GM23248 (cell line): Measurements from ENCODE around the gene RAB38. TPM values are rescaled to one million over a fixed set of nuclear protein-coding genes. Genes with fewer than 3 reads are reported as not detected.

Experiments
- DNase-seq: peaks from one replicate; pipeline ENCODE4 v3.0.0-alpha.2; 2015
- H2AFZ ChIP-seq: fragments of 200-600 bp; sonication (generic); 2 replicates; pipeline ENCODE4 v1.6.1; 2016; ENCODE audit warnings: antibody characterized with exemption
- H3F3A ChIP-seq: fragments of 200-600 bp; sonication (generic); 2 replicates; pipeline ENCODE4 v1.6.1; 2016; ENCODE audit warnings: mild to moderate bottlenecking, antibody characterized with exemption, mixed run types; ENCODE audit not compliant: insufficient read depth
- H3K27ac ChIP-seq: fragments of 200-600 bp; sonication (generic); 2 replicates; pipeline ENCODE4 v1.5.1; 2016; ENCODE audit warnings: mild to moderate bottlenecking
- H3K27me3 ChIP-seq: fragments of 200-600 bp; sonication (generic); replicated peaks from 2 replicates; pipeline ENCODE4 v1.6.1; 2016; ENCODE audit warnings: mild to moderate bottlenecking; ENCODE audit not compliant: insufficient read depth
- H3K36me3 ChIP-seq: fragments of 200-600 bp; sonication (generic); 2 replicates; pipeline ENCODE4 v1.6.1; 2016; ENCODE audit warnings: low read depth, mild to moderate bottlenecking
- H3K4me1 ChIP-seq: fragments of 200-600 bp; sonication (generic); 2 replicates; pipeline ENCODE4 v1.6.1; 2016; ENCODE audit warnings: mild to moderate bottlenecking; ENCODE audit not compliant: insufficient read depth
- H3K4me2 ChIP-seq: fragments of 200-600 bp; sonication (generic); one replicate; pipeline ENCODE4 v1.6.1; 2016; ENCODE audit warnings: mild to moderate bottlenecking; ENCODE audit not compliant: unreplicated experiment
- H3K4me3 ChIP-seq: fragments of 200-600 bp; sonication (generic); 2 replicates; pipeline ENCODE4 v1.5.1; 2016; ENCODE audit warnings: mild to moderate bottlenecking
- H3K79me2 ChIP-seq: fragments of 200-600 bp; sonication (generic); 2 replicates; pipeline ENCODE4 v1.6.1; 2016; ENCODE audit warnings: mild to moderate bottlenecking; ENCODE audit not compliant: insufficient read depth
- H3K9ac ChIP-seq: fragments of 200-600 bp; sonication (generic); 2 replicates; pipeline ENCODE4 v1.6.1; 2016; ENCODE audit warnings: mild to moderate bottlenecking
- H3K9me2 ChIP-seq: fragments of 200-600 bp; sonication (generic); 2 replicates; pipeline ENCODE4 v1.6.1; 2016; ENCODE audit warnings: mixed run types, mild to moderate bottlenecking, moderate library complexity; ENCODE audit not compliant: insufficient read depth
- H3K9me3 ChIP-seq: fragments of 200-600 bp; sonication (generic); one replicate; pipeline ENCODE4 v1.6.1; 2017; ENCODE audit warnings: low read depth
- H4K20me1 ChIP-seq: fragments of 200-600 bp; sonication (generic); 2 replicates; pipeline ENCODE4 v1.6.0; 2016; ENCODE audit not compliant: insufficient read depth
- EZH2 ChIP-seq: fragments of 200-600 bp; sonication (generic); IDR thresholded peaks from 2 replicates; pipeline ENCODE4 v1.6.1; 2018; ENCODE audit warnings: antibody characterized with exemption, mild to moderate bottlenecking; ENCODE audit not compliant: insufficient read depth, poor library complexity, severe bottlenecking
- EZH2phosphoT487 ChIP-seq: fragments of 200-600 bp; sonication (generic); IDR thresholded peaks from 2 replicates; pipeline ENCODE4 v1.6.1; 2018; ENCODE audit warnings: antibody characterized with exemption, moderate library complexity, mild to moderate bottlenecking, low read depth; ENCODE audit not compliant: insufficient read depth
- WGBS, 2 experiments: methylation state at CpG; one replicate each; pipeline ENCODE4 v1.1.6; 2015 to 2017; ENCODE audit warnings: low lambda C conversion rate in 2 of 2, low coverage in 1 of 2; ENCODE audit errors: missing lambda C conversion rate in 2 of 2; 5-methylcytosine and 5-hydroxymethylcytosine counted together
- in situ Hi-C: fragments of 300-500 bp; cut with MboI; formaldehyde crosslinking; loops from 2 replicates; pipeline ENCODE4 v1.15.0; 2020
- polyA plus RNA-seq: library from polyadenylated mRNA; unstranded; fragments of >200 nt; fragmentation: Nextera tagmentation; extraction: Ambion mirVana; gene quantifications from 2 replicates; pipeline ENCODE4 v1.2.1, GENCODE V29; 2016
- total RNA-seq: library from RNA; depleted of rRNA; stranded (reverse); fragments of >200 nt; shearing (Covaris generic); gene quantifications from 2 replicates; pipeline ENCODE4 v1.2.3, GENCODE V29; 2014

Gene RAB38
- total and polyA plus RNA-seq, 2 experiments from 2014 or later, result 0.43 to 1.5 TPM

DNA sequence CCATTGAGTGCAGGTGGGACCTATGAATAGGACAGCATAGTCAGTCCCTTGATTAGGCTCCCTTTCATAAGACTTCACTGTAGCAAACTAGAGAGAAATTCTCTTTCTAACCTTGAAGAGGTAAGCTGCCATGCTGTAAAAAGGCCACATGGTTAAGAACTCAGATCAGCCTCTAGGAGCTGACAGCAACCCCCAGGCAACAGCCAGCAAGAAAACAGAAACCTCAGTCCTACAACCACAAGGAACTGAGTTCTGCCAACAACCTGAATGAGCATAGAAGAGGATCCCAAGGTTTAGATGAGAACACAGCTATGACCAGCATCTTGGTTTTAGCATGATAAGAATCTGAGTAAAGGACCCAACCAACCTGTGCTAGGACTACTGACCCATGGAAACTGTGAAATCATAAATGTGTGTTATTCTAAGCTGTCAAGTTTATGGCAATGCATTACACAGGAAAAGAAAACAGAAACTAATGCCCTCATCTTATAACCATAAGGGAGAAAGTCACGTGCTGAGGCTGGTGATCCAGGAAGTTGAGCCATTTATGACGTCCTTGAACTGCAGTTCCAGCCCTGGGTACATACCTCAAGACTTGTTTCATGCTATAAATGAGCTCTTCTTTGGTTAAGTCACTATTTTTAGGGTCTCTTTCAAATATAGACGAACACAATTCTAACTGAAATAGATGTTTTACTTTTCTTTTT, 43.3 kb downstream of the RAB38 start:
- Histone ChIP-seq H4K20me1 (no peaks in the 10 kb centered on the region), H3K9me3 (no peaks in the 10 kb centered on the region), H3K27ac (no peak overlapping the region), H3K4me3 (no peak overlapping the region), H3K79me2 (no peaks in the 10 kb centered on the region), H3K4me2 (no peak overlapping the region), H3K27me3 (no peaks in the 10 kb centered on the region), H3K9me2 (no peaks in the 10 kb centered on the region), H3K36me3 (no peaks in the 10 kb centered on the region), H3K4me1 (no peaks in the 10 kb centered on the region), H3F3A (no peaks in the 10 kb centered on the region), H3K9ac (no peak overlapping the region), H2AFZ (no peak overlapping the region)
- in situ Hi-C loops, result no loop called here
- 25 to 38% methylated on average over 3 of the region's 3 CpGs for WGBS, 2 experiments
- TF ChIP-seq EZH2phosphoT487 (no peak), EZH2 (no peak)
- no peak for DNase-seq

DNA sequence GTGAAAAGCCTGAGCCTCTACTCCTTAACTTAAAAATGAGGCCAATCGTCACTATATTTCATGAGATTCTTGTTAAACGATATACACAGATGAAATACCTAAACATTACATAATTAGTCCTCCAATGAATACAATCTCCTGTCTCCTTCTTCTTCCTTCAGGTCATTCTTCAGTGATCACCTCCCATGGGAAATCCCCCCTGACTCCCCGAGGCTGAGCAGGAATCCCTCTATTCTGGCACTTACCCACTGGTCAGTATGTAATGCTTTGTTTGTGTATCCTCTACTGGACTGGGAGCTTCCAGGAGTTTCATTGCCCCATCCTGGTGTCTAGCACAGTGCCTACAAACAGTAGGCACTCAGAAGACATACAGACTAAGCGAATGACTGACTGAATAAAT, 52.3 kb downstream of the RAB38 start:
- H3K4me1 ChIP-seq, result no peaks in the 10 kb centered on the region
- in situ Hi-C loops, result no loop called here
- H3K4me3 ChIP-seq, result no peak overlapping the region
- H3K36me3 ChIP-seq, result no peaks in the 10 kb centered on the region
- no peak overlapping the region for H2AFZ ChIP-seq
- H4K20me1 ChIP-seq, result no peaks in the 10 kb centered on the region
- H3K27ac ChIP-seq, result no peak overlapping the region
- H3K4me2 ChIP-seq, result no peak overlapping the region
- 45 to 54% methylated on average over 4 of the region's 4 CpGs for WGBS, 2 experiments
- DNase-seq, result no peak
- no peaks in the 10 kb centered on the region for H3K27me3 ChIP-seq
- H3K79me2 ChIP-seq, result no peaks in the 10 kb centered on the region
- no peak overlapping the region for H3K9ac ChIP-seq
- TF ChIP-seq EZH2phosphoT487 (no peak), EZH2 (no peak)
- H3K9me2 ChIP-seq, result no peaks in the 10 kb centered on the region
- H3F3A ChIP-seq, result no peaks in the 10 kb centered on the region
- no peaks in the 10 kb centered on the region for H3K9me3 ChIP-seq

DNA sequence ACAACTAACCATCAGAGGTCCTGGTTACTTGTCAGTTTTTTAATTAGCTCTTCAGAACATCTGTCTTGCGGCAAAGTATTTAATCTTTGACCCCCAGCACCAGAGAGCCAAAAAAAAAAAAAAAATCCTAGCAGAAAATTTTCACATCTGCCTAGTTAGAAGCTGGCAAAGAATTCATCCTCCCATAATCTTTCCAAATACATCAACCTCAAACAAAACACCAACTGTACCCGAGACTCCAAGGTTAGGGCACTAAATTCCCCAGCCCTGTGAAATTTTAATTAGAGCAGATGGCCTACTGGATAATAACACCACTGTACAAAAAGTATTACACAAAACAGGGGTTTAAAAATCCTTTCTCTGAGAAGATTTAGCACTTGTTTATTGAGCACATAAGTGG, 55.7 kb downstream of the RAB38 start:
- Histone ChIP-seq H3K27ac (no peak overlapping the region), H3K9me2 (no peaks in the 10 kb centered on the region), H3K4me2 (no peak overlapping the region), H3K36me3 (no peaks in the 10 kb centered on the region), H3K27me3 (no peaks in the 10 kb centered on the region), H2AFZ (no peak overlapping the region), H3K4me1 (no peaks in the 10 kb centered on the region), H3F3A (no peaks in the 10 kb centered on the region), H3K9me3 (no peaks in the 10 kb centered on the region), H4K20me1 (no peaks in the 10 kb centered on the region), H3K9ac (no peak overlapping the region), H3K79me2 (no peaks in the 10 kb centered on the region), H3K4me3 (no peak overlapping the region)
- in situ Hi-C loops, result no loop called here
- TF ChIP-seq EZH2 (no peak), EZH2phosphoT487 (no peak)
- DNase-seq, result no peak
- 25 to 30% methylated on average over 2 of the region's 2 CpGs for WGBS, 2 experiments

DNA sequence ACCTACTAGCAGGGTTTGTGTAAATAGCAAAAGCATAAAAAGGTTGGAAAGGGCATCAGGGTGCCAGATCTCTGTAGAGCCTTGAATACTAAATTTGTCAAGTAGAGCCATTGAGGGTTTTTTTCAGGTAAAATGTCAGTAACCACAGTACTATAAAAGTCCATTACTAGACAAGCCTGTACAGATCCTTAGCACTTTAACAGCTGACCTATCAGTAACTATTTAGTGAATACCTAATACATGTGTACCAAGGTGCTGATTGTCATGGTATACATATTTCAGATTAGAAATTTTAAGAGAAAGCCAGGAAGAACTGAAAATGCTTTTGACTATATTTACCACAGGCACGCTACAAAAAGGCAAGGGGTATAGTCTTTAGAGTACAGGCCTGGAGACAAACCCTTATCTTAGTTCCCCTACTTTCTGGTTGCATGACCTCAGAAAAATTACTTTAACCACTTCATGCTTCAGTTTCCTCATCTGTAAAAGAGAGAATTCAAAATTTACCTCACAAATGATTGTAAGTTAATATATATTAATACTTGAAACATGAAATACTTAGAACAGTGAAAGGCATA, 57.9 kb downstream of the RAB38 start:
- Histone ChIP-seq H3F3A (no peaks in the 10 kb centered on the region), H3K4me2 (no peak overlapping the region), H3K4me3 (no peak overlapping the region), H3K9me3 (no peaks in the 10 kb centered on the region), H3K4me1 (no peaks in the 10 kb centered on the region), H3K27me3 (no peaks in the 10 kb centered on the region), H3K36me3 (no peaks in the 10 kb centered on the region), H3K9ac (no peak overlapping the region), H2AFZ (no peak overlapping the region), H3K9me2 (no peaks in the 10 kb centered on the region), H3K27ac (no peak overlapping the region), H3K79me2 (no peaks in the 10 kb centered on the region), H4K20me1 (no peaks in the 10 kb centered on the region)
- no peak for DNase-seq
- in situ Hi-C loops, result no loop called here
- TF ChIP-seq EZH2, result no peak
- no peak for TF ChIP-seq EZH2phosphoT487
- WGBS, 2 experiments, result 79 to 87% methylated on average over 1 of the region's 1 CpG
